ENCODE measurements around the gene TNFSF12.

DNA sequence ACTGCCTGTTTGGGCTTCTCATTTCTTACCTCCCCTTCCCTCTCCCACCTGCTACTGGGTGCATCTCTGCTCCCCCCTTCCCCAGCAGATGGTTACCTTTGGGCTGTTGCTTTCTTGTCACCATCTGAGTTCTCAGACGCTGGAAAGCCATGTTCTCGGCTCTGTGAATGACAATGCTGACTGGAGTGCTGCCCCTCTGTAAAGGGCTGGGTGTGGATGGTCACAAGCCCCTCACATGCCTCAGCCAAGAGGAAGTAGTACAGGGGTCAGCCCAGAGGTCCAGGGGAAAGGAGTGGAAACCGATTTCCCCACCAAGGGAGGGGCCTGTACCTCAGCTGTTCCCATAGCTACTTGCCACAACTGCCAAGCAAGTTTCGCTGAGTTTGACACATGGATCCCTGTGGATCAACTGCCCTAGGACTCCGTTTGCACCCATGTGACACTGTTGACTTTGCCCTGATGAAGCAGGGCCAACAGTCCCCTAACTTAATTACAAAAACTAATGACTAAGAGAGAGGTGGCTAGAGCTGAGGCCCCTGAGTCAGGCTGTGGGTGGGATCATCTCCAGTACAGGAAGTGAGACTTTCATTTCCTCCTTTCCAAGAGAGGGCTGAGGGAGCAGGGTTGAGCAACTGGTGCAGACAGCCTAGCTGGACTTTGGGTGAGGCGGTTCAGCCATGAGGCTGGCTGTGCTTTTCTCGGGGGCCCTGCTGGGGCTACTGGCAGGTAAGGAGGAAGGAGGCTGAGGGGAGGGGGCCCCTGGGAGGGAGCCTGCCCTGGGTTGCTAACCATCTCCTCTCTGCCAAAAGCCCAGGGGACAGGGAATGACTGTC is 30.4 kb downstream of the TNFSF12 start, which contains the start of gene CD68:
- no peak for TF ChIP-seq EZH2 (IDR thresholded peaks at IDR 0.05; ENCODE audit: insufficient read depth, poor library complexity, severe bottlenecking)
- no peak for TF ChIP-seq EZH2phosphoT487 (IDR thresholded peaks at IDR 0.05; ENCODE audit: insufficient read depth, low read depth)

All from GM23248 (cell line).